ENCODE results near the gene MYH9. TPM values are rescaled to one million over a fixed set of nuclear protein-coding genes. Genes with fewer than 3 reads are reported as not detected.

MYH9 gene
- total RNA-seq, 3 donors from 2014 or later (not counting 1 experiment from before 2014, with no cell fraction given), result 803 to 1,038 (median 808) TPM

DNA sequence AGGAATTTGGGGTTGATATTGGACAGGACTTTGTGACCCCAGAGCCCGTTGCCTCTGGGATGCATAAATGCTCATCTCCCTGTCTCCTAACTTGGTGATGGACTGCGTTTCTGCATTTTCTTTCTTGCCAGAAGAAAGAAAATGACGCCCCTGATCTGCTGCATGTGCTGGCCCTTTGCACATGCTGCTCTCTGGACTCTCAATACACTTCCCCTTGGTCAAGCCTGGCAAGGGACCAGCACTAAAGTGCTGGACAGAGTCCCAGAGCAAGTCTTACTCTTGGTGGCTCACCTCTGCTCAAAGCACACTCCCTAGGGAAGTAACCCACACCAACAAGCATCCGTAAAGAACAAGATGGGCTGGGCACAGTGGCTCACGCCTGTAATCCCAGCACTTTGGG, 40.7 kb downstream of the MYH9 start:
- Histone ChIP-seq H3K4me3 (ENCODE audit: low read length) (no peak overlapping the region), H3K9me3 (ENCODE audit: control insufficient read depth, insufficient read depth, low read length) (no peaks in the 10 kb centered on the region), H3K4me1 (ENCODE audit: control insufficient read depth, insufficient read depth, low read length) (peaks cover 44% of the 10 kb centered on the region), H3K27ac (ENCODE audit: low read length) (no peak overlapping the region), H3K27me3 (ENCODE audit: control insufficient read depth, insufficient read depth, low read length) (no peaks in the 10 kb centered on the region), H3K36me3 (ENCODE audit: control insufficient read depth, insufficient read depth, low read length) (peaks cover 48% of the 10 kb centered on the region)
- Mint-ChIP-seq H3K27ac (peak overlapping the region; percentile 84 to 88), H3K36me3 (no peaks in the 10 kb centered on the region), H3K4me3 (no peak overlapping the region), H3K27me3 (ENCODE audit: low read depth in 2 of 2) (no peaks in the 10 kb centered on the region), H3K9me3 (no peaks in the 10 kb centered on the region), H3K4me1 (peaks cover 52 to 64% of the 10 kb centered on the region in 2 donors)
- intact Hi-C loops (cut with micrococcal nuclease), result no loop called here
- ATAC-seq (no peak), DNase-seq (no peak)
- WGBS (ENCODE audit: insufficient coverage), result 69% methylated on average over 5 of the region's 5 CpGs
- no peak for TF ChIP-seq CTCF (IDR thresholded peaks at IDR 0.05)

DNA sequence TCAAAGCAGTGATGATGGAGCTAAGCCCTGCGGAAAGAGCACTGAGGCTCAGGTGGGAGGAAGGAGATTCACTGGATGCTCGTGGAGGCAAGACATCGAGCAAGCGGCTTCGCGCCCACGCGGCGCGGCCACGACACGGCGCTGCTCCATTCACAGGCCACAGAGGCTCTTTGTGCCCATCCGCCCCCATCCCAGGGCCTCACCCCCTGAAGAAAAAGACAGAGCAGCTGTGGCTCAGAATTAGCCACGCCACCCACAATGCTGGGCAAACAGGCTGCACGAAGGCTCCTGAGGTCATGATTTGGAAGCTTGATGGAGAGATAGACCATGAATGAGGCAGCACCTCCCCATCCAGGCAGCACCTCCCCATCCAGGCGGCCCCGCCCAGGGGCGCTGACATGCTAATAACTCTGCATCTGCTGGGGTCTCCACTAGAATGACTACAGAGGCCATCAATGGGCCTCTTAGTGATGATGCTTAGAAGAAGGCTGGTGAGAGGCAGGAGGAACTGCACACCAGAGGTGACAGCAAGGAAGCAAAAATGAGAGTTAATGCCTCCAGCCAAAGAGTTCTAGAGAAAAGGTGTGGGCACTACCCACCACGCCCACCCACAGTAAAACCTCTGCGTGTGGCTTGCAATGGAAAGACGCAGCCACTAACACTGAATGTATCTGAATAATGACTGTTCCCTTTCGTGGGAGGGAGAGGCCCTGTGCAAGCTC, 43.5 kb downstream of the MYH9 start:
- no peak for DNase-seq
- intact Hi-C loops (cut with micrococcal nuclease), result no loop called here
- TF ChIP-seq CTCF (IDR thresholded peaks at IDR 0.05), result no peak

GRCh38 chr22:36343720-36344105, 44.1 kb downstream of the MYH9 start:
- WGBS (ENCODE audit: insufficient coverage), result 90% methylated on average over 9 of the region's 9 CpGs
- peaks cover 10% of the 10 kb centered on the region for H3K36me3 Mint-ChIP-seq

More for the DNA sequence above, 43.5 kb downstream of the MYH9 start:
- H3K4me3 Mint-ChIP-seq, result no peak overlapping the region
- Histone ChIP-seq H3K36me3 (ENCODE audit: control insufficient read depth, insufficient read depth, low read length) (peaks cover 75% of the 10 kb centered on the region), H3K4me1 (ENCODE audit: control insufficient read depth, insufficient read depth, low read length) (peaks cover 37% of the 10 kb centered on the region), H3K9me3 (ENCODE audit: control insufficient read depth, insufficient read depth, low read length) (no peaks in the 10 kb centered on the region), H3K27ac (ENCODE audit: low read length) (peak overlapping the region; percentile 9), H3K4me3 (ENCODE audit: low read length) (no peak overlapping the region), H3K27me3 (ENCODE audit: control insufficient read depth, insufficient read depth, low read length) (no peaks in the 10 kb centered on the region)
- no peaks in the 10 kb centered on the region for H3K9me3 Mint-ChIP-seq
- H3K27me3 Mint-ChIP-seq (ENCODE audit: low read depth in 2 of 2), result no peaks in the 10 kb centered on the region
- WGBS (ENCODE audit: insufficient coverage), result 74% methylated on average over 23 of the region's 23 CpGs
- peak in 1 of 3 donors; percentile 30 for ATAC-seq
- H3K27ac Mint-ChIP-seq, result peak overlapping the region; percentile 84 to 88
- H3K36me3 Mint-ChIP-seq, result peaks cover 7% of the 10 kb centered on the region
- H3K4me1 Mint-ChIP-seq, result peaks cover 50 to 54% of the 10 kb centered on the region in 2 donors

More at GRCh38 chr22:36343720-36344105, 44.1 kb downstream of the MYH9 start:
- Histone ChIP-seq H3K9me3 (ENCODE audit: control insufficient read depth, insufficient read depth, low read length) (no peaks in the 10 kb centered on the region), H3K4me1 (ENCODE audit: control insufficient read depth, insufficient read depth, low read length) (peaks cover 32% of the 10 kb centered on the region), H3K27ac (ENCODE audit: low read length) (no peak overlapping the region), H3K4me3 (ENCODE audit: low read length) (no peak overlapping the region), H3K27me3 (ENCODE audit: control insufficient read depth, insufficient read depth, low read length) (no peaks in the 10 kb centered on the region), H3K36me3 (ENCODE audit: control insufficient read depth, insufficient read depth, low read length) (peaks cover 77% of the 10 kb centered on the region)
- peak overlapping the region; percentile 84 to 88 for H3K27ac Mint-ChIP-seq
- H3K4me1 Mint-ChIP-seq, result peaks cover 49 to 53% of the 10 kb centered on the region in 2 donors
- intact Hi-C loops (cut with micrococcal nuclease), result no loop called here
- no peaks in the 10 kb centered on the region for H3K9me3 Mint-ChIP-seq
- no peak overlapping the region for H3K4me3 Mint-ChIP-seq
- ATAC-seq, result no peak
- H3K27me3 Mint-ChIP-seq (ENCODE audit: low read depth in 2 of 2), result no peaks in the 10 kb centered on the region
- no peak for DNase-seq
- no peak for TF ChIP-seq CTCF (IDR thresholded peaks at IDR 0.05)
